Transverse colon (tissue), 3 donors: Measurements from ENCODE around the gene KRT7.

ENCODE experiments used
- POLR2A ChIP-seq: fragments of 450-650 bp; IDR thresholded peaks from one replicate; pipeline ENCODE4 v1.6.1; 2016; ENCODE audit warnings: antibody characterized with exemption, mild to moderate bottlenecking, moderate library complexity
- TF ChIP-seq, protein P1 (sequence below), 5 experiments: fragments of 200-600 bp in 3 of 5; fragments of 450-650 bp in 2 of 5; sonication (generic) in 3 of 5; IDR thresholded peaks; 1 replicate in 2 of 5; 2 replicates in 3 of 5; pipeline ENCODE4 v1.5.1; 2016 to 2017; ENCODE audit warnings: antibody characterized with exemption in 5 of 5, inconsistent platforms in 3 of 5, mild to moderate bottlenecking in 2 of 5, moderate library complexity in 1 of 5

GRCh38 chr12:52247622-52248540 is 14.8 kb downstream of the KRT7 start:
- TF ChIP-seq, protein P1, sequence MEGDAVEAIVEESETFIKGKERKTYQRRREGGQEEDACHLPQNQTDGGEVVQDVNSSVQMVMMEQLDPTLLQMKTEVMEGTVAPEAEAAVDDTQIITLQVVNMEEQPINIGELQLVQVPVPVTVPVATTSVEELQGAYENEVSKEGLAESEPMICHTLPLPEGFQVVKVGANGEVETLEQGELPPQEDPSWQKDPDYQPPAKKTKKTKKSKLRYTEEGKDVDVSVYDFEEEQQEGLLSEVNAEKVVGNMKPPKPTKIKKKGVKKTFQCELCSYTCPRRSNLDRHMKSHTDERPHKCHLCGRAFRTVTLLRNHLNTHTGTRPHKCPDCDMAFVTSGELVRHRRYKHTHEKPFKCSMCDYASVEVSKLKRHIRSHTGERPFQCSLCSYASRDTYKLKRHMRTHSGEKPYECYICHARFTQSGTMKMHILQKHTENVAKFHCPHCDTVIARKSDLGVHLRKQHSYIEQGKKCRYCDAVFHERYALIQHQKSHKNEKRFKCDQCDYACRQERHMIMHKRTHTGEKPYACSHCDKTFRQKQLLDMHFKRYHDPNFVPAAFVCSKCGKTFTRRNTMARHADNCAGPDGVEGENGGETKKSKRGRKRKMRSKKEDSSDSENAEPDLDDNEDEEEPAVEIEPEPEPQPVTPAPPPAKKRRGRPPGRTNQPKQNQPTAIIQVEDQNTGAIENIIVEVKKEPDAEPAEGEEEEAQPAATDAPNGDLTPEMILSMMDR (IDR thresholded peaks at IDR 0.05), result no peak
- TF ChIP-seq POLR2A, result no peak
